ENCODE measurements around the gene C1orf21. TPM values are rescaled to one million over a fixed set of nuclear protein-coding genes. Genes with fewer than 3 reads are reported as not detected.

C1orf21 gene
- polyA plus RNA-seq, 1 of the 3 experiments (the other 2 are of a cell fraction) = 4.8 TPM

DNA sequence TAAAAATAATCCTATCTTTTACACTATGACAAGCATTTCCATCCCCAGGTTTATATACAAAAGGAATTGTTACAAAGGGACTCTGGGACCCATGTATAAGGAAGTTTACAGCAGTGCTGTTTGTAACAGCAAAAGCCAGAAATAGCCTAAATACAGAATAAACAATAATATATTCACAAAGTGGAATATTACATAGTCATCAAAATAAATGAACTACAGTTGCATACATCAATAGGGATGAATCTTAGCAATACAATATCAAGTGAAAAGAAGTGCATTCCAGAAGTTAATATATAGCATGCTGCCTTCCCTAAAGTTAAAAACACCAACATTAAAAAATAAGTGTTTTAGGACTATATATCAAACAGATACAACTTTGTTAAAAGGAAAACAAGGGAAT, 290.5 kb downstream of the C1orf21 start:
- ChIA-PET POLR2A (no interaction called here), CTCF (interaction anchor here (1.1 to 4.7 kb wide), 3 partner anchors 13 to 15 kb away, joined by 3 to 20 read pairs (median 4); no protein-coding TSS in a partner anchor)
- Histone ChIP-seq H3K27ac (ENCODE audit: low read depth in 2 of 2, low read length in 1 of 2) (no peak overlapping the region), H4K20me1 (ENCODE audit: insufficient read depth) (no peaks in the 10 kb centered on the region), H2AFZ (ENCODE audit: low read depth) (no peak overlapping the region), H3K36me3 (replicated peaks in 1 of 2; ENCODE audit: control insufficient read depth in 1 of 2, insufficient read depth in 2 of 2, low read length in 1 of 2) (no peaks in the 10 kb centered on the region), H3K4me3 (ENCODE audit: low read depth in 2 of 2, low read length in 1 of 2) (no peak overlapping the region), H3K4me1 (ENCODE audit: control insufficient read depth in 1 of 2, insufficient read depth in 2 of 2, low read depth in 1 of 2, low read length in 1 of 2) (no peaks in the 10 kb centered on the region), H3K79me2 (ENCODE audit: insufficient read depth) (no peaks in the 10 kb centered on the region), H3K9me2 (0 out of 2 replicates have a peak, but pooled peaks cover 3% of the 10 kb centered on the region), H3K9ac (no peak overlapping the region), H3F3A (replicated peaks; ENCODE audit: insufficient read depth) (no peaks in the 10 kb centered on the region), H3K9me3 (no peaks in the 10 kb centered on the region), H3K27me3 (ENCODE audit: insufficient read depth) (no peaks in the 10 kb centered on the region), H3K4me2 (no peak overlapping the region)
- no peak for DNase-seq
- TF ChIP-seq FOXJ3 (CRISPR knock-in tag; IDR thresholded peaks at IDR 0.05) (no peak), RAD21 (IDR thresholded peaks at IDR 0.05; ENCODE audit: low read length) (no peak), FOSL2 (IDR thresholded peaks at IDR 0.05; ENCODE audit: borderline replicate concordance, low read depth) (no peak), RXRA (IDR thresholded peaks at IDR 0.05; ENCODE audit: borderline replicate concordance, low read depth) (no peak), NFIC (IDR thresholded peaks at IDR 0.05; ENCODE audit: borderline replicate concordance) (no peak), JUND (IDR thresholded peaks at IDR 0.05) (no peak), SMC3 (IDR thresholded peaks at IDR 0.05; ENCODE audit: low read depth, low read length) (no peak), USF1 (IDR thresholded peaks at IDR 0.05; ENCODE audit: borderline replicate concordance, low read depth) (no peak), REST (IDR thresholded peaks at IDR 0.05; ENCODE audit: low read depth, low read length) (no peak)
- TF ChIP-seq, protein P1, sequence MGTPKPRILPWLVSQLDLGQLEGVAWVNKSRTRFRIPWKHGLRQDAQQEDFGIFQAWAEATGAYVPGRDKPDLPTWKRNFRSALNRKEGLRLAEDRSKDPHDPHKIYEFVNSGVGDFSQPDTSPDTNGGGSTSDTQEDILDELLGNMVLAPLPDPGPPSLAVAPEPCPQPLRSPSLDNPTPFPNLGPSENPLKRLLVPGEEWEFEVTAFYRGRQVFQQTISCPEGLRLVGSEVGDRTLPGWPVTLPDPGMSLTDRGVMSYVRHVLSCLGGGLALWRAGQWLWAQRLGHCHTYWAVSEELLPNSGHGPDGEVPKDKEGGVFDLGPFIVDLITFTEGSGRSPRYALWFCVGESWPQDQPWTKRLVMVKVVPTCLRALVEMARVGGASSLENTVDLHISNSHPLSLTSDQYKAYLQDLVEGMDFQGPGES (IDR thresholded peaks at IDR 0.05; ENCODE audit: low read depth, low read length) = no peak

All from SK-N-SH (cell line).